ENCODE data around the gene SH3GL3. TPM values are rescaled to one million over a fixed set of nuclear protein-coding genes. Genes with fewer than 3 reads are reported as not detected.
A peak's percentile ranks its signal among the peaks of the same experiment; 100 is the strongest.

Gene SH3GL3
- total RNA-seq, 1 donor from 2014 or later = 2.8 TPM

DNA sequence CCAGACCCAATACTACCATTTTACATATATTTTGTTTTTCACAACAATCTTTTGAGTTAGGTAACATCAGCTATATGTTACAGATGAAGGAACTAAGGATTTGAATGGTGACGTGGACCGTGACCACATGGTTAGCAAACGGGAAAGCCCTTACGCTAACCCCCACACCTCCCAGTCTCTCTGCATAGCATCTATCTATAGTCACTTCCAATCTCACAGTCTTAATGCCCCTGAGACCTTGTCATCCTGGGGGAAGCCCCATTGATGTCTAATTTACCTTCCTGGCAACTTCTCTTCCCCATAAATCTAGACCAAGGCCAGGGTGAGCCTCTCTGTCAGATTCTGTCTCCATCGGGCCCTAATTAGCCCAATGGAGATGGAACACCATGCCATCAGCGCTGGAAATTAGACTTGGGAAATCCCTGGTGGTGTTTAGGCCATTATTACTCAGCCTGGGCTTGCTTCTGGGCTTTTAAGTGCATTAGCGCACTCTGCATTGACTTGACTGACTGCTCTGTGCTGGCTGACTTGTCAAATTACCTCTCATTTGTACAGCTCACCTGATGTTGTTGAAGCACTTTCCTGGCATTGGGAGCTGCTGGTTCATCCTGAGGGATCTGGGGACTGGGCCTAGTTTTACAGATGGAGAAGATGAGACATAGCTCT is 34.0 kb upstream of the SH3GL3 start:
- Mint-ChIP-seq H3K4me1 (ENCODE audit: low read depth, unreplicated experiment) (peaks cover 7% of the 10 kb centered on the region), H3K9me3 (ENCODE audit: unreplicated experiment) (peaks cover 2% of the 10 kb centered on the region), H3K36me3 (ENCODE audit: unreplicated experiment) (peaks cover 4% of the 10 kb centered on the region), H3K27me3 (ENCODE audit: unreplicated experiment) (no peaks in the 10 kb centered on the region), H3K27ac (ENCODE audit: unreplicated experiment) (peak overlapping the region; percentile 74), H3K4me3 (ENCODE audit: unreplicated experiment) (no peak overlapping the region)
- no peak for TF ChIP-seq CTCF (IDR thresholded peaks at IDR 0.05; ENCODE audit: partially characterized antibody, unreplicated experiment)
- DNase-seq = peak; percentile 24

- Mint-ChIP-seq H3K36me3 (ENCODE audit: unreplicated experiment) (no peaks in the 10 kb centered on the region), H3K9me3 (ENCODE audit: unreplicated experiment) (no peaks in the 10 kb centered on the region), H3K4me1 (ENCODE audit: low read depth, unreplicated experiment) (no peaks in the 10 kb centered on the region), H3K27ac (ENCODE audit: unreplicated experiment) (no peak overlapping the region), H3K27me3 (ENCODE audit: unreplicated experiment) (no peaks in the 10 kb centered on the region), H3K4me3 (ENCODE audit: unreplicated experiment) (no peak overlapping the region)
- no peak for TF ChIP-seq CTCF (IDR thresholded peaks at IDR 0.05; ENCODE audit: partially characterized antibody, unreplicated experiment)
- no peak for DNase-seq
Measured at GRCh38 chr15:83422081-83422480, 25.1 kb upstream of the SH3GL3 start.

DNA sequence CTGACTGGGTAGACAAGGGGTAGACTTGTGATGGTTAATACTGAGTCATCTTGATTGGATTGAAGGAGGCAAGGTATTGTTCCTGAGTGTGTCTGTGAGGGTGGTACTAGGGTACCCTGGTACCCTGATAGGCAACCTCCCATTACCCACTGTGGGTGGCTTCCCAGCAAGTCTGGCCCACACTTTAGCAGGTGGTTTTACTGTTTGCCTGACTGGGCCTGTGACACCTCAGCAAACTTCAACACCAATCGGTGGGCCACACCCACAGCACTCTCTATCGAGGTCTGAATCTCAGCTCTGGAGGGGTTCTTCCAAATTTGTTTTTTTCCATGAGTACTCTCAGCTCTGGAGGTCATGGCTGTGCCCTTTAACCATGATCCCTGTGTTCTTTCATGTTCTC is 24.6 kb upstream of the SH3GL3 start:
- H3K27ac Mint-ChIP-seq (ENCODE audit: unreplicated experiment) = no peak overlapping the region
- no peaks in the 10 kb centered on the region for H3K27me3 Mint-ChIP-seq (ENCODE audit: unreplicated experiment)
- H3K4me3 Mint-ChIP-seq (ENCODE audit: unreplicated experiment) = no peak overlapping the region
- no peaks in the 10 kb centered on the region for H3K9me3 Mint-ChIP-seq (ENCODE audit: unreplicated experiment)
- H3K4me1 Mint-ChIP-seq (ENCODE audit: low read depth, unreplicated experiment) = no peaks in the 10 kb centered on the region
- no peaks in the 10 kb centered on the region for H3K36me3 Mint-ChIP-seq (ENCODE audit: unreplicated experiment)
- TF ChIP-seq CTCF (IDR thresholded peaks at IDR 0.05; ENCODE audit: partially characterized antibody, unreplicated experiment) = no peak
- DNase-seq = no peak

- Mint-ChIP-seq H3K4me3 (ENCODE audit: unreplicated experiment) (no peak overlapping the region), H3K4me1 (ENCODE audit: low read depth, unreplicated experiment) (no peaks in the 10 kb centered on the region), H3K27ac (ENCODE audit: unreplicated experiment) (no peak overlapping the region), H3K9me3 (ENCODE audit: unreplicated experiment) (no peaks in the 10 kb centered on the region), H3K27me3 (ENCODE audit: unreplicated experiment) (no peaks in the 10 kb centered on the region), H3K36me3 (ENCODE audit: unreplicated experiment) (no peaks in the 10 kb centered on the region)
- no peak for TF ChIP-seq CTCF (IDR thresholded peaks at IDR 0.05; ENCODE audit: partially characterized antibody, unreplicated experiment)
- DNase-seq = no peak
Measured at GRCh38 chr15:83424101-83424500, 23.0 kb upstream of the SH3GL3 start.

DNA sequence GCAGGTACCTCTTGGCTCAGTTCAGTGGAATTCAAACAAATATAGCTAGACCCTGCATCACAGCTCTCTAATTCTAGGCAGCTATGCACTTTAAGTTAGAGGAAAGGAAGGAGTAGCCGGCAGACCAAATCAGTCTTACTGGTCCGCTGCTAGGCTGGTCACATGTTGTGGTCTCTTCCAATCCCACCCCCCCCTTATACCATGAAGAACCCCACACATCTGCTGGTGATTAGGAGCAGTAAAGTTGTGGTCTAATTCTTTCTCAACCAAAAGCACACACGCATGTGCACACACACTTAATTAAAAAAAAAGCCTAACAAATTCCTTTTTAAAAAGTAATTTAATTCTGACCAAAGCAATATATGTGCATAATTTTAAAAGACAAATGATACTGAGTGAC is 16.7 kb upstream of the SH3GL3 start:
- H3K27me3 Mint-ChIP-seq (ENCODE audit: unreplicated experiment) = no peaks in the 10 kb centered on the region

More for the DNA sequence above, 16.7 kb upstream of the SH3GL3 start:
- TF ChIP-seq CTCF (IDR thresholded peaks at IDR 0.05; ENCODE audit: partially characterized antibody, unreplicated experiment) = no peak
- Mint-ChIP-seq H3K4me3 (ENCODE audit: unreplicated experiment) (no peak overlapping the region), H3K36me3 (ENCODE audit: unreplicated experiment) (no peaks in the 10 kb centered on the region), H3K9me3 (ENCODE audit: unreplicated experiment) (no peaks in the 10 kb centered on the region), H3K27ac (ENCODE audit: unreplicated experiment) (no peak overlapping the region), H3K4me1 (ENCODE audit: low read depth, unreplicated experiment) (no peaks in the 10 kb centered on the region)
- DNase-seq = no peak

Measured in glutamatergic neuron (in vitro differentiated cells).